T-helper 1 cell treated with Interleukin-12 subunit alpha and Interleukin-12 subunit beta and Interleukin-4 antibody, amounts not matched to agents 30 ng/mL and 1 ng/mL, for 36 hours (primary cell): Measurements from ENCODE around the gene ATCAY. TPM values are rescaled to one million over a fixed set of nuclear protein-coding genes. Genes with fewer than 3 reads are reported as not detected.
"Not testable (repeated sequence)": the region's sequence is repeated elsewhere in the genome, so short reads cannot be mapped to it uniquely, and the experiment has no call there.

Experiments
- intact Hi-C: fragments of 100-400 bp; cut with micrococcal nuclease; formaldehyde crosslinking; loops from one replicate; pipeline ENCODE4 v1.15.1; 2024
- total RNA-seq: library from RNA; stranded (reverse); gene quantifications from 2 replicates; pipeline ENCODE4 v1.2.3, GENCODE V29; 2022

ATCAY gene
- total RNA-seq, 1 donor from 2014 or later: not detected

GRCh38 chr19:3899531-3900294, 19.2 kb downstream of the ATCAY start:
- intact Hi-C loops: no loop called here

- intact Hi-C loops: no loop called here
Measured at GRCh38 chr19:3902317-3902973, 22.0 kb downstream of the ATCAY start.

DNA sequence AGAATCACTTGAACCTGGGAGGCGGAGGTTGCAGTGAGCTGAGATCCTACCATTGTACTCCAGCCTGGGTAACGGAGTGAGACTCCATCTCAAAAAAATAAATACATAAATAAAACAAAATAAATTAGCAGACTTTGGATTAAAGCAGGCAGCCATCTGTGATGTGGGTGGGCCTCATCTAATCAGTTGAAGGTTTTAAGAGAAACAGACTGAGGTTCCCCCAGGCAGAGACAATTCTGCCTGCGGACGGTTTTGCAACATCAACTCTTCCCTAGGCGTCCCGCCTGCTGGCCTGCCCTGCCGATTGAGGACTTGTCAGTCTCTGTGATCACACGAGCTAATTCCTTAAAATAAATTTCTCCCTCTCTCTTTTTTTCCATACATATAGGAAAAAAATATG, 23.7 kb downstream of the ATCAY start:
- intact Hi-C loops: no loop called here

- intact Hi-C loops: no loop called here
Measured at GRCh38 chr19:3907626-3908265, 27.3 kb downstream of the ATCAY start.

- intact Hi-C loops: no loop called here
Measured at GRCh38 chr19:3908266-3909054, 28.0 kb downstream of the ATCAY start.

DNA sequence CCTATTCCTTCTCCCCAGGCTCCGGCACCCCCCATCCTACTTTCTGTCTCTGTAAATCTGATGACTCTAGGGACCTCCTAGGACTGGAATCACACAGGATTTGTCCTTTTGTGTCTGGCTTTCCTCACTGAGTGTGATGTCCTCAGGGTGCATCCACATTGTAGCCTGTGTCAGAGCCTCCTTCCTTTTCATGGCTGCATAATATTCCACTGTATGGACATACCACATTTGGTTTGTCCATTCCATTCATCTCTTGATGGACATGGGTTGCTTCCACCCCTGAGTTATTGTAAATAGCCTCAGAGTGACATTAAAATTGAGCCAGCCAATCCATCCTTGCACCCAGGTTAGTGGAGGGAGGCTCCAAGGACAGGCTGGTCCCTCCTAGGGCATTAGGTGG, 29.6 kb downstream of the ATCAY start:
- intact Hi-C loops: no loop called here

- intact Hi-C loops: no loop called here
Measured at GRCh38 chr19:3914199-3914598, 33.7 kb downstream of the ATCAY start.

DNA sequence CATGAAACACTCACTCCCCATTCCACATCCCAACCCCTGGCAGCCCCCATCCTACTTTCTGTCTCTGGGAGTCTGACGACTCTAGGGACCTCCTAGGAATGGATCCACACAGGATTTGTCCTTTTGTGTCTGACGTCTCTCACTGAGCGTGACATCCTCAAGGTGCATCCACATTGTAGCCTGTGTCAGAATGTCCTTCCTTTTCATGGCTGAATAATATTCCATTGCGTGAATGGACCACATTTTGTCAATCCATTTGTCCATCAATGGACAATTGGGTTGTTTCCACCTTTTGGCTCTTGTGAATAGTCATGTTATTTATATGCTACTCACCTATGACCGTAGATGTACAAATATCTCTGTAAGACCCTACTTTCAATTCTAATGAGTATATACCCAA, 35.5 kb downstream of the ATCAY start:
- intact Hi-C loops: no loop called here

GRCh38 chr19:3919793-3920192, 39.3 kb downstream of the ATCAY start:
- intact Hi-C loops: no loop called here

DNA sequence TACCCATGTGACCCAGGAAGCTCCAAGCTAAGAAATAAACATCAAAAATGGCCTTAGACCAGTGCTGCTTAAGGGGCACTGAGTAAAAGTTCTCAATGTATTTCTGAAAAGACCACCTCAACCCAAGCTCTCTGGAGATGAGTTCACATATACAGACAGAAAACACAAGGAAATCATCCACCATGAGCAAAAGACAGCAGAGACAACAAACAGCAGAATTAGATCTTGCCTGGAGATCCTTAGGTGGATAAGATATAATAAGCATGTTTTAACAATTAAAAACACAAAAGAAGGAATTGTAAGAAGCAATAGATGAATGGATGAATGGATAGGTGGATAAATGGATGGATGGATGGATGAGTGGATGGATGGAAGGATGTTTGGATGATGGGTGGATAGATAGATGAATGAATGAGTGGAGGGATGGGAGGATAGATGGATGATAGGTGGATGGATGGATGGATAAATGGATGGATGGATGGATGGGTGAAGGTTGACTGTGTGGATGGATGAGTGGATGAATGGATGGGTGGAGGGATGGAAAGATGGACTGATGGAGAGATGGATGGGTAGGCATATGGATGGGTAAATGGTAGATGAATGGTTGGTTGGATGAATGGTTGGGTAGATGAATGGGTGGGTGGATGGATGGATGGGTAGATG, 42.7 kb downstream of the ATCAY start:
- intact Hi-C loops: no loop called here

- intact Hi-C loops: no loop called here
Measured at GRCh38 chr19:3923912-3924311, 43.4 kb downstream of the ATCAY start.

DNA sequence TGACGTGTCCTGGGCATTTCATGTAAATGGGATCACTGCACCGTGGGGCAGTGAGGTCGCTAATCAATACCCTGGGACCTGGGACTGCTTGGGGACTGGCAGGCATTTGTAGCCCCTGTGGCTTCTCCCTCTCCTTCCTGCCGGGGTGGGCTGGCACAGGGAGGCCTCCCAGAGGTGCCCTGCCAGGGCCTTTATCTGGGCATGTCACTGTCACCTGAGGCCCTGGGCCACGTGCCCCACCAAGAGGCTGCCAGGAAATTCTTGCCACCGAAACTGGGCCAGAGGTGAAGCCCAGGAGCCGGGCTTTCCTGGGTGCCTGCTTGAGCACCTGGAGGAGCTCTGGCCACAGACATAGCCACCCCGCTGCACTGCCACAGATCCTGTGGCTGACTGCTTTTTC, 50.6 kb downstream of the ATCAY start:
- intact Hi-C loops: no loop called here

DNA sequence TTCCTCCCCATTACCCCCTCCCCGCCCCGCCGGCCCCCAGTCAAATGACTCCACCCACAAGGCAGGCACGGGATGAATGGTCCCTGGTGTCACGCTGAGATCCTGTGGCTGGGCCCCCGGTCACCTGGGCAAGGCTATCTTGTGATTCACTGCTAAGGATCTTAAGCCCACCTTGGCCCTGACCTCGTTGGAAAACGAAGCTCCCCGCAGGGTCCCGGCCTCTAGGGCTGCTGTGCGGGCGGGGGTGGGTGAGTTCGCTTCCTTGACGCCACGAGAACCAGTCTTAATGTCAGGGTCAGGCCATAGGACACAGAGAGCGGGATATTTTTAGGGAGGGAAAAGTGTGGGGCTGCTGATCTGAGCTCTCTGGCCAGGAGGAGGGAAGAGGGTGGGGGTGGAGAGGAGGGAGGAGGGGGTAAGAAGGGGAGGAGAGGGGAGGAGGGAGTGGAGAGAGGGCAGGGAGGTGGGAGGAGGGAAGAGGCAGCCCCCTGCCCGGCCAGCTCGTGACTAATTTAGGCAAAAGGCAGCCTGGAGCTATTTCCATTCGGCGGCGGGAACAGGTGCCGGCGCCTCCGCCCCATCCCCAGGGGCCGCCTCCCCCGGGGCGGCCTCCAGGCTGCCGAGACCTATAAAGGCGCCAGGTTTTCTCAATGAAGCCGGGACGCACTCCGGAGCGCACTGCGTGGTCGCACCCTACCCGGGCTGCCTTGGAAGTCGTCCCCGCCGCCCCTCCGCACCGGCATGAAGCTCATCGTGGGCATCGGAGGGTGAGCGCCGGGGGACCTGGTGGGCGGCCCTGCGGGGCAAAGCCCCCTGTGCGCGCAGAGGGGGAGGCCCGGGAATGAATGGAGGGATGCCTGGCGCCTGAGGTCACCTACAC, 52.7 kb downstream of the ATCAY start, which contains the start of gene NMRK2:
TSS of gene NMRK2 (plus strand) at position 139 of the 880 bp plus-strand sequence. CDS start at position 742, 603 bp downstream.
- intact Hi-C loops: no loop called here

DNA sequence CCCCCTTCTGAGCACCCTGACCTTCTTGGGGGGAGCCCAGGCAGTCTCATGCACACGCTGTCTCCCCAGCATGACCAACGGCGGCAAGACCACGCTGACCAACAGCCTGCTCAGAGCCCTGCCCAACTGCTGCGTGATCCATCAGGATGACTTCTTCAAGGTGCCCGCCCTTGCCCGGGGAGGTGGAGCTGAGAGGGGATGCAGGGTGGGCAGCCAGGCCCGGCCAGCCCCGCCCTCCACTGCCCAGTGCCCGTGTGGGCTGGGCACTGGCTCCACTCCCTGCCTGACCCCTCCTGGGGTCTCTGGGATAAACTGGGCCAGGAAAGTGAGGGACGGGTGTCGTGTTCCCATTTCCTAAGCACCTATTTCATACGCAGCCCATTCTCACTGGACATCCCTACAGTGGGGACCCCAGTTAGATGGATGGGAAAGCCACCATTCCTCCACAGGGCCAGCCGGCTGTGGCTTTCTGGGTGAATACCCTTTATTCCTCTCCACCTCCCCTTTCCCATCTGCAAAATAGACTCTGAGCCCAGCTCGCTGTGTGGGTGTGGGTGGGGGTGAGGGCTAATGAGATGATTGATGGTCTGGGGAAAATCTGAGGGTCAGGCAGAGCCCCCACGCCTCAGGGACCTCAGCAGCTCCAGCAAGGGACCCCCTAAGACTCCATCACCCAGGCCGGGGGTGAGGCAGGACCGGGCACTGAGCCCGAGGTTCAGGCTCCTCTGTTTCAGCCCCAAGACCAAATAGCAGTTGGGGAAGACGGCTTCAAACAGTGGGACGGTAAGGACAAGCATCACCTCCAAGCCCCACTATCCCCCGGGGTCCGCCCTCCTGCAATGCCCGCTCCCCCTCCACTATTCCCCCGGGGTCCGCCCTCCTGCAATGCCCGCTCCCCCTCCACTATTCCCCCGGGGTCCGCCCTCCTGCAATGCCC, 56.3 kb downstream of the ATCAY start:
- intact Hi-C loops: no loop called here

GRCh38 chr19:3938300-3938950, 57.9 kb downstream of the ATCAY start:
- intact Hi-C loops: not testable (repeated sequence)

DNA sequence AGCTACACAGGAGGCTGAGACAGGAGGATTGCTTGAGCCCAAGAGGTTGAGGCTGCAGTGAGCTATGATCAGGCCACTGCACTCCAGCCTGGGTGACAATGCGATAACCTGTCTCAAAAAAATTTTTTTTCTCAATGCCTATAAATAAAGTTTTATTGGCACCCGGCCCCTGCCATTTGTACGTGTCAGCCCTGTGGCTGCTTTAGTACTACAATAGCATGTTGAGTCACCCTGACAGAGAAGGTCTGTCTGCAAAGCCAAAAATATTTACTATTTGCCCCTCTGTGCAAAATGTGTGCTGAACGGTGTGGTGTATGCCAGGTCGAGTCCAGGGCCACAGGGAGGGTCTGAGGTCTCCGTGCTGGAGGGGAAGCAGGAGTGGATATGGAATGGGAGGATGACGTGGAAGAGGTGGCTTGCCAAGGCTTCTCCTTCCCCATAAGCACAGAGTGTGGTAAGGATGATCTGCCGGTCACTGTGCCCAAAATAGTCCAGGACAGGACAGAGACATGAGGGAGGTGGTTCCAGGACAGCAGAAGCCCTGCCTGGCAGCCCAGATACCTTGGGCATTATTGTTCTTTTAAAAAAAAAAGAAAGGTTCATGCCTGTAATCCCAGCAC, 62.4 kb downstream of the ATCAY start:
- intact Hi-C loops: no loop called here

DNA sequence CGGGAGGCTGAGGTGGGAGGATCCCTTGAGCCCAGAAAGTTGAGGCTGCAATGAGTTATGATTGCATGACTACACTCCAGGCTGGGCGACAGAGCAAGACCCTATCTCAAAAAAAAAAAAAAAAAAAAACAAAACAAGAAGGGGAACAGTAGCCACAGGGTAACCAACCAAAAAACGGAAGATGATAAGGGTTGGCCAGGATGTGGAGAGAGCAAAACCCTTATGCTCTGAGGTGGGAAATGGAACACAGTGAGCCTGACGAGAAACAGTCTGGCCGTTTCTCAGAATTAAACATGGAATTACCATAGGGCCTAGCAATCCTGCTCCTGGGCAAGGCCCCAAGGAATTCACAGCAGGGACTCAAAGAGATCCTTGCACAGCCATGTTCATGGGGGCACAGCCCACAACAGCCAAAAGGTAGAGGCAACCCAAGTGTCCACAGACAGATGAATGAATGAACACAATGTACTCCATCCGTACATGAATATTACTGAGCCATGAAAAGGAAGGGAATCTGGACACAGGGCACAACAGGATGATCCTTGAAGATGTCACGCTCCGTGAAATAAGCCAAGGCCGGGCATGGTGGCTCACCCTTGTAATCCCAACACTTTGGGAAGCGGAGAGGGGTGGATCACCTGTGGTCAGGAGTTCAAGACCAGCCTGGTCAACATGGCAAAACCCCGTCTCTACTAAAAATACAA, 63.7 kb downstream of the ATCAY start:
- intact Hi-C loops: no loop called here
